ENCODE data around the gene DAAM2. TPM values are rescaled to one million over a fixed set of nuclear protein-coding genes. Genes with fewer than 3 reads are reported as not detected.

The DAAM2 gene
- total and polyA plus RNA-seq, 9 of the 15 experiments (the other 6 are each of a cell fraction or from before 2014, with no cell fraction given) = 0.01 to 0.07 TPM; not detected in 7

GRCh38 chr6:39835821-39836295 is 43.7 kb downstream of the DAAM2 start:
- FAIRE-seq (no peak), ATAC-seq (no peak), DNase-seq (ENCODE audit: extremely low read depth in 1 of 4, low spot score in 3 of 4) (no peak)
- no peaks in the 10 kb centered on the region for H3K9me3 ChIP-seq (replicated peaks; ENCODE audit: control insufficient read depth, insufficient read depth, low read depth, low read length)
- WGBS (ENCODE audit: insufficient coverage, low coverage, missing lambda C conversion rate) = 0% methylated on average over 2 of the region's 2 CpGs
- TF ChIP-seq ZBTB2 (IDR thresholded peaks at IDR 0.05) (no peak), E2F3 (CRISPR knock-in tag; IDR thresholded peaks at IDR 0.05) (no peak), MTF1 (CRISPR knock-in tag; IDR thresholded peaks at IDR 0.05; ENCODE audit: borderline replicate concordance) (no peak), RBM25 (IDR thresholded peaks at IDR 0.05; ENCODE audit: low read depth, low read length, severe bottlenecking) (no peak), ADNP (tag; IDR thresholded peaks at IDR 0.05) (no peak), HMG20A (CRISPR knock-in tag; conservative IDR thresholded peaks at IDR 0.05) (no peak), ARID1B (IDR thresholded peaks at IDR 0.05) (no peak), ZEB2 (IDR thresholded peaks at IDR 0.05) (no peak), GATA2 (CRISPR knock-in tag; IDR thresholded peaks at IDR 0.05) (no peak), SNAPC5 (CRISPR knock-in tag; IDR thresholded peaks at IDR 0.05) (no peak), XRCC3 (IDR thresholded peaks at IDR 0.05) (no peak), MAZ (CRISPR knock-in tag; conservative IDR thresholded peaks at IDR 0.05 in 1 of 2, IDR thresholded peaks at IDR 0.05 in 1 of 2) (no peak), ZFP36 (IDR thresholded peaks at IDR 0.05; ENCODE audit: low read depth, low read length, partially characterized antibody) (no peak), LARP7 (IDR thresholded peaks at IDR 0.05) (no peak), ZNF408 (CRISPR knock-in tag; IDR thresholded peaks at IDR 0.05; ENCODE audit: low read depth) (no peak)
- TF ChIP-seq, protein P1, sequence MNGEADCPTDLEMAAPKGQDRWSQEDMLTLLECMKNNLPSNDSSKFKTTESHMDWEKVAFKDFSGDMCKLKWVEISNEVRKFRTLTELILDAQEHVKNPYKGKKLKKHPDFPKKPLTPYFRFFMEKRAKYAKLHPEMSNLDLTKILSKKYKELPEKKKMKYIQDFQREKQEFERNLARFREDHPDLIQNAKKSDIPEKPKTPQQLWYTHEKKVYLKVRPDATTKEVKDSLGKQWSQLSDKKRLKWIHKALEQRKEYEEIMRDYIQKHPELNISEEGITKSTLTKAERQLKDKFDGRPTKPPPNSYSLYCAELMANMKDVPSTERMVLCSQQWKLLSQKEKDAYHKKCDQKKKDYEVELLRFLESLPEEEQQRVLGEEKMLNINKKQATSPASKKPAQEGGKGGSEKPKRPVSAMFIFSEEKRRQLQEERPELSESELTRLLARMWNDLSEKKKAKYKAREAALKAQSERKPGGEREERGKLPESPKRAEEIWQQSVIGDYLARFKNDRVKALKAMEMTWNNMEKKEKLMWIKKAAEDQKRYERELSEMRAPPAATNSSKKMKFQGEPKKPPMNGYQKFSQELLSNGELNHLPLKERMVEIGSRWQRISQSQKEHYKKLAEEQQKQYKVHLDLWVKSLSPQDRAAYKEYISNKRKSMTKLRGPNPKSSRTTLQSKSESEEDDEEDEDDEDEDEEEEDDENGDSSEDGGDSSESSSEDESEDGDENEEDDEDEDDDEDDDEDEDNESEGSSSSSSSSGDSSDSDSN (IDR thresholded peaks at IDR 0.05; ENCODE audit: borderline replicate concordance in 1 of 2, low read depth in 2 of 2, low read length in 2 of 2) = no peak
- TF ChIP-seq, protein P2, sequence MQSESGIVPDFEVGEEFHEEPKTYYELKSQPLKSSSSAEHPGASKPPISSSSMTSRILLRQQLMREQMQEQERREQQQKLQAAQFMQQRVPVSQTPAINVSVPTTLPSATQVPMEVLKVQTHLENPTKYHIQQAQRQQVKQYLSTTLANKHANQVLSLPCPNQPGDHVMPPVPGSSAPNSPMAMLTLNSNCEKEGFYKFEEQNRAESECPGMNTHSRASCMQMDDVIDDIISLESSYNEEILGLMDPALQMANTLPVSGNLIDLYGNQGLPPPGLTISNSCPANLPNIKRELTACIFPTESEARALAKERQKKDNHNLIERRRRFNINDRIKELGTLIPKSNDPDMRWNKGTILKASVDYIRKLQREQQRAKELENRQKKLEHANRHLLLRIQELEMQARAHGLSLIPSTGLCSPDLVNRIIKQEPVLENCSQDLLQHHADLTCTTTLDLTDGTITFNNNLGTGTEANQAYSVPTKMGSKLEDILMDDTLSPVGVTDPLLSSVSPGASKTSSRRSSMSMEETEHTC (IDR thresholded peaks at IDR 0.05) = no peak
- H3K4me1 ChIP-seq (replicated peaks in 1 of 2; ENCODE audit: control insufficient read depth in 2 of 2, insufficient read depth in 2 of 2, low read length in 2 of 2) = no peaks in the 10 kb centered on the region
- no TSS peak for BruUV-seq (replicated peaks)
- no peaks in the 10 kb centered on the region for H3K79me2 ChIP-seq (ENCODE audit: control insufficient read depth, insufficient read depth, low read length)
- H3K4me2 ChIP-seq (ENCODE audit: insufficient read depth, low read length) = no peak overlapping the region
- H3K27ac ChIP-seq (ENCODE audit: extremely low read depth, low read depth, low read length) = no peak overlapping the region
- H3K9me1 ChIP-seq (ENCODE audit: control insufficient read depth, insufficient read depth, low read length) = no peaks in the 10 kb centered on the region
- ChIA-PET POLR2A (interaction anchor here (0.6 to 1.4 kb wide), 2 partner anchors 8 to 397 kb away, joined by 3 to 6 read pairs; no protein-coding TSS in a partner anchor), CTCF (ENCODE audit: low intra/inter-chr PET ratio) (interaction anchor here (0.7 kb wide), 1 partner anchor 27 kb away, joined by 4 read pairs; no protein-coding TSS in a partner anchor)
- no peaks in the 10 kb centered on the region; the same call in 1 of the 2 replicates for H4K20me1 ChIP-seq (replicated peaks; ENCODE audit: control insufficient read depth, insufficient read depth, low read length)
- intact Hi-C loops (cut with micrococcal nuclease) = no loop called here
- H3K9ac ChIP-seq (ENCODE audit: insufficient read depth in 1 of 2, low read depth in 2 of 2, low read length in 2 of 2) = no peak overlapping the region
- H3K4me3 ChIP-seq = no peak overlapping the region
- no peaks in the 10 kb centered on the region for H3K36me3 ChIP-seq (ENCODE audit: control insufficient read depth, insufficient read depth, low read length)
- in situ Hi-C loops (cut with MboI) = no loop called here
- no peak overlapping the region for H2AFZ ChIP-seq (ENCODE audit: low read depth, low read length)
- peaks cover 0 to 2% of the 10 kb centered on the region in 2 experiments; a peak in 1 of 5 replicates for H3K27me3 ChIP-seq (ENCODE audit: control insufficient read depth in 2 of 2, insufficient read depth in 2 of 2, low read length in 2 of 2)
